ENCODE data around the gene DYRK4.

DYRK4 gene

GRCh38 chr12:4621511-4621910 is 59.5 kb downstream of the DYRK4 start:
- DNase-seq (ENCODE audit: low read depth, low spot score) = no peak

- DNase-seq (ENCODE audit: low read depth, low spot score) = no peak
Observed at GRCh38 chr12:4626543-4626942, 64.5 kb downstream of the DYRK4 start.

- DNase-seq (ENCODE audit: low read depth, low spot score) = no peak
Observed at GRCh38 chr12:4628406-4628805, 66.4 kb downstream of the DYRK4 start.

GRCh38 chr12:4630262-4630661 is 68.3 kb downstream of the DYRK4 start:
- DNase-seq (ENCODE audit: low read depth, low spot score) = peak; percentile 14

GRCh38 chr12:4643747-4644146 is 81.7 kb downstream of the DYRK4 start:
- no peak for DNase-seq (ENCODE audit: low read depth, low spot score)

- DNase-seq (ENCODE audit: low read depth, low spot score) = no peak
Observed at GRCh38 chr12:4645023-4645422, 83.0 kb downstream of the DYRK4 start.

- no peak for DNase-seq (ENCODE audit: low read depth, low spot score)
Observed at GRCh38 chr12:4648104-4648500, 86.1 kb downstream of the DYRK4 start.

- DNase-seq (ENCODE audit: low read depth, low spot score) = peak; percentile 90
Observed at GRCh38 chr12:4648501-4649357, 86.7 kb downstream of the DYRK4 start, which contains the start of the genes AKAP3 and NDUFA9. Gene AKAP3, minus strand, starts transcription at chr12:4649051. Its CDS starts 10,855 bp downstream, at chr12:4638196. Gene NDUFA9, plus strand, starts transcription at chr12:4649114. Its CDS starts 13 bp downstream, at chr12:4649127.

GRCh38 chr12:4649358-4649661 is 87.3 kb downstream of the DYRK4 start:
- DNase-seq (ENCODE audit: low read depth, low spot score) = no peak

- no peak for DNase-seq (ENCODE audit: low read depth, low spot score)
Observed at GRCh38 chr12:4653257-4653656, 91.2 kb downstream of the DYRK4 start.

- no peak for DNase-seq (ENCODE audit: low read depth, low spot score)
Observed at GRCh38 chr12:4653691-4654090, 91.7 kb downstream of the DYRK4 start.
